Measurements from ENCODE around the gene PHF20.
"Not testable (repeated sequence)": the region's sequence is repeated elsewhere in the genome, so short reads cannot be mapped to it uniquely, and the experiment has no call there.

PHF20 gene

GRCh38 chr20:35776513-35777101, 4.8 kb downstream of the PHF20 start:
- DNase-seq (ENCODE audit: low read depth in 2 of 2): no peak

- DNase-seq (ENCODE audit: low read depth in 2 of 2): not testable (repeated sequence)
Observed at GRCh38 chr20:35783811-35784210, 12.0 kb downstream of the PHF20 start.

GRCh38 chr20:35785541-35785940, 13.7 kb downstream of the PHF20 start:
- not testable (repeated sequence) for DNase-seq (ENCODE audit: low read depth in 2 of 2)

- no peak for DNase-seq (ENCODE audit: low read depth in 2 of 2)
Observed at GRCh38 chr20:35788796-35789195, 17.0 kb downstream of the PHF20 start.

- no peak for DNase-seq (ENCODE audit: low read depth in 2 of 2)
Observed at GRCh38 chr20:35791097-35791496, 19.3 kb downstream of the PHF20 start.

GRCh38 chr20:35791821-35792220, 20.0 kb downstream of the PHF20 start:
- DNase-seq (ENCODE audit: low read depth in 2 of 2): no peak

GRCh38 chr20:35792740-35793139, 20.9 kb downstream of the PHF20 start:
- DNase-seq (ENCODE audit: low read depth in 2 of 2): no peak

GRCh38 chr20:35796571-35796970, 24.8 kb downstream of the PHF20 start:
- no peak for DNase-seq (ENCODE audit: low read depth in 2 of 2)

GRCh38 chr20:35801865-35802264, 30.1 kb downstream of the PHF20 start:
- no peak for DNase-seq (ENCODE audit: low read depth in 2 of 2)

GRCh38 chr20:35806075-35806474, 34.3 kb downstream of the PHF20 start:
- DNase-seq (ENCODE audit: low read depth in 2 of 2): no peak

GRCh38 chr20:35807877-35808276, 36.1 kb downstream of the PHF20 start:
- no peak for DNase-seq (ENCODE audit: low read depth in 2 of 2)

GRCh38 chr20:35820715-35821114, 48.9 kb downstream of the PHF20 start:
- no peak for DNase-seq (ENCODE audit: low read depth in 2 of 2)

GRCh38 chr20:35821807-35822242, 50.0 kb downstream of the PHF20 start:
- no peak for DNase-seq (ENCODE audit: low read depth in 2 of 2)

- no peak for DNase-seq (ENCODE audit: low read depth in 2 of 2)
Observed at GRCh38 chr20:35823147-35823546, 51.3 kb downstream of the PHF20 start.

GRCh38 chr20:35823937-35824336, 52.1 kb downstream of the PHF20 start:
- no peak for DNase-seq (ENCODE audit: low read depth in 2 of 2)

- no peak for DNase-seq (ENCODE audit: low read depth in 2 of 2)
Observed at GRCh38 chr20:35826397-35826998, 54.7 kb downstream of the PHF20 start.

GRCh38 chr20:35828434-35828833, 56.6 kb downstream of the PHF20 start:
- no peak for DNase-seq (ENCODE audit: low read depth in 2 of 2)

GRCh38 chr20:35828916-35829315, 57.1 kb downstream of the PHF20 start:
- no peak for DNase-seq (ENCODE audit: low read depth in 2 of 2)

- no peak for DNase-seq (ENCODE audit: low read depth in 2 of 2)
Observed at GRCh38 chr20:35830264-35830663, 58.4 kb downstream of the PHF20 start.

- DNase-seq (ENCODE audit: low read depth in 2 of 2): no peak
Observed at GRCh38 chr20:35831029-35831428, 59.2 kb downstream of the PHF20 start.

- no peak for DNase-seq (ENCODE audit: low read depth in 2 of 2)
Observed at GRCh38 chr20:35831971-35832370, 60.2 kb downstream of the PHF20 start.

- DNase-seq (ENCODE audit: low read depth in 2 of 2): no peak
Observed at GRCh38 chr20:35833241-35833640, 61.4 kb downstream of the PHF20 start.

- no peak for DNase-seq (ENCODE audit: low read depth in 2 of 2)
Observed at GRCh38 chr20:35837577-35838195, 65.9 kb downstream of the PHF20 start.

Data from stimulated activated CD8-positive, alpha-beta memory T cell treated with anti-CD3 and anti-CD28 coated beads, Interleukin-7, amount 100 ng/mL, for 1 hour (primary cell).